ENCODE data around the gene RYR1. TPM values are rescaled to one million over a fixed set of nuclear protein-coding genes. Genes with fewer than 3 reads are reported as not detected.

Gene RYR1
- polyA plus RNA-seq, 1 of the 3 experiments (the other 2 are of a cell fraction): under 0.01 TPM

DNA sequence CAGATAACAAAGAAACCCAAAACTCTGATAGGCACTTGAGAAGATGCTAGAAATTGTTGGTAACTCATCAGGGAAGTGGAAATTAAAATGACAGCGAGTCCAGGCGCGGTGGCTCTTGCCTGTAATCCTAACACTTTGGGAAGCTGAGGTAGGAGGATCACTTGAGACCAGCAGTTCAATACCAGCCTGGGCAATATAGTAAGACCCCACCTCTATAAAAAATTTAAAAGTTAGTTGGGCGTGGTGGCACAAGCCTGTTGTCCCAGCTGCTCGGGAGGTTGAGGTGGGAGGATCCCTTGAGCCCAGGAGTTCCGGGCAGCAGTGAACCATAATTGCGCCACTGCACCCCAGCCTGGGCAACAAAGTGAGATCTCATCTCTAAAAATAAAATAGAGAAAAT, 2.6 kb upstream of the RYR1 start:
- ChIA-PET CTCF (no interaction called here), POLR2A (no interaction called here)
- 49% methylated on average over 7 of the region's 7 CpGs for WGBS (ENCODE audit: low lambda C conversion rate)

DNA sequence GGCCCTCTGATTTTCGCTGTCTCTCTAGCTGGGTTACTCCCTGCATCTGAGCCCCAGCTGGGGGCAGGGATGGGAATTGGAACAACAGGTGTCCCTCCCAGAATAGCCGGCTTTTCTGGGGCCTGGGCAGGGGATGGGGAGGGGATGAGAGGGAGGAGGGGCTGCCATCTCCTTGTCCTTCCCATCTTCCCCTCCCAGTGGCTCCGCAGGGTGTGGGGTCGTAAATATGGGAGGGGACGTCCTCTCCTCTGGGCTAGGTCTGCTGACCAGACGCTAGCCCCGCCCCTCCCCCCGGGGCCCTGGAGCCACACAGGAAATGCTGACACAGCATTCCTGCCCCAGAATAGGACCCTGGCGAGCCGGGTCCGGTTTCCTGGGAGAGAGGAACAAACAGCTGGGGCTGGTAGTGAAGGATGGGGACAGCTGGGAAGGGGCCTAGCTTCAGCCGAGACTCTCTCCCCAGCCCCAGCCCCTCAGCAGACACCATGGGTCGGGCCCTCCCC, 1.1 kb downstream of the RYR1 start:
- Histone ChIP-seq H3K9me2 (no peaks in the 10 kb centered on the region), H3K79me2 (ENCODE audit: insufficient read depth) (no peaks in the 10 kb centered on the region), H3K4me1 (ENCODE audit: control insufficient read depth in 1 of 2, insufficient read depth in 2 of 2, low read depth in 1 of 2, low read length in 1 of 2) (no peaks in the 10 kb centered on the region; a peak in 1 of 4 replicates), H3K27me3 (ENCODE audit: insufficient read depth) (peaks cover 10% of the 10 kb centered on the region; the same call in 1 of the 2 replicates), H3F3A (replicated peaks; ENCODE audit: insufficient read depth) (no peaks in the 10 kb centered on the region), H3K9ac (no peak overlapping the region), H3K27ac (ENCODE audit: low read depth in 2 of 2, low read length in 1 of 2) (no peak overlapping the region), H4K20me1 (ENCODE audit: insufficient read depth) (no peaks in the 10 kb centered on the region), H2AFZ (ENCODE audit: low read depth) (no peak overlapping the region), H3K9me3 (no peaks in the 10 kb centered on the region), H3K4me3 (ENCODE audit: low read depth in 2 of 2, low read length in 1 of 2) (no peak overlapping the region), H3K4me2 (no peak overlapping the region), H3K36me3 (replicated peaks in 1 of 2; ENCODE audit: control insufficient read depth in 1 of 2, insufficient read depth in 2 of 2, low read length in 1 of 2) (no peaks in the 10 kb centered on the region)
- POLR2A ChIA-PET: no interaction called here
- TF ChIP-seq RAD21 (IDR thresholded peaks at IDR 0.05; ENCODE audit: low read length) (no peak), MEF2A (IDR thresholded peaks at IDR 0.05; ENCODE audit: borderline replicate concordance, low read depth) (no peak), TEAD4 (IDR thresholded peaks at IDR 0.05; ENCODE audit: borderline replicate concordance, insufficient read depth) (no peak), GABPA (IDR thresholded peaks at IDR 0.05; ENCODE audit: low read depth) (no peak), GATA2 (CRISPR knock-in tag; IDR thresholded peaks at IDR 0.05) (no peak), EP300 (IDR thresholded peaks at IDR 0.05; ENCODE audit: borderline replicate concordance in 1 of 2, low read depth in 1 of 2, low read length in 1 of 2) (no peak), RCOR1 (IDR thresholded peaks at IDR 0.05; ENCODE audit: low read length) (no peak), MXI1 (IDR thresholded peaks at IDR 0.05; ENCODE audit: low read depth, low read length) (no peak), NFIC (IDR thresholded peaks at IDR 0.05; ENCODE audit: borderline replicate concordance) (no peak), FOXM1 (IDR thresholded peaks at IDR 0.05; ENCODE audit: low read depth) (no peak)
- CTCF ChIA-PET: no interaction called here
- WGBS (ENCODE audit: low lambda C conversion rate): 71% methylated on average over 8 of the region's 13 CpGs
- no peak for DNase-seq

More for the DNA sequence above, 2.6 kb upstream of the RYR1 start:
- no peak overlapping the region for H3K4me3 ChIP-seq (ENCODE audit: low read depth in 2 of 2, low read length in 1 of 2)
- H3F3A ChIP-seq (replicated peaks; ENCODE audit: insufficient read depth): no peaks in the 10 kb centered on the region
- no peaks in the 10 kb centered on the region for H3K9me3 ChIP-seq
- no peaks in the 10 kb centered on the region for H3K36me3 ChIP-seq (replicated peaks in 1 of 2; ENCODE audit: control insufficient read depth in 1 of 2, insufficient read depth in 2 of 2, low read length in 1 of 2)
- peaks cover 13% of the 10 kb centered on the region; the same call in 1 of the 2 replicates for H3K27me3 ChIP-seq (ENCODE audit: insufficient read depth)
- no peak overlapping the region for H3K9ac ChIP-seq
- no peak overlapping the region for H2AFZ ChIP-seq (ENCODE audit: low read depth)
- no peaks in the 10 kb centered on the region for H3K79me2 ChIP-seq (ENCODE audit: insufficient read depth)
- H3K9me2 ChIP-seq: no peaks in the 10 kb centered on the region
- H4K20me1 ChIP-seq (ENCODE audit: insufficient read depth): no peaks in the 10 kb centered on the region
- DNase-seq: no peak
- TF ChIP-seq GABPA (IDR thresholded peaks at IDR 0.05; ENCODE audit: low read depth): no peak
- TF ChIP-seq CHD2 (IDR thresholded peaks at IDR 0.05; ENCODE audit: low read length, partially characterized antibody): no peak
- TF ChIP-seq GATA2 (CRISPR knock-in tag; IDR thresholded peaks at IDR 0.05): no peak
- TF ChIP-seq, protein P1, sequence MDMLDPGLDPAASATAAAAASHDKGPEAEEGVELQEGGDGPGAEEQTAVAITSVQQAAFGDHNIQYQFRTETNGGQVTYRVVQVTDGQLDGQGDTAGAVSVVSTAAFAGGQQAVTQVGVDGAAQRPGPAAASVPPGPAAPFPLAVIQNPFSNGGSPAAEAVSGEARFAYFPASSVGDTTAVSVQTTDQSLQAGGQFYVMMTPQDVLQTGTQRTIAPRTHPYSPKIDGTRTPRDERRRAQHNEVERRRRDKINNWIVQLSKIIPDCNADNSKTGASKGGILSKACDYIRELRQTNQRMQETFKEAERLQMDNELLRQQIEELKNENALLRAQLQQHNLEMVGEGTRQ (IDR thresholded peaks at IDR 0.05; ENCODE audit: borderline replicate concordance, low read depth, low read length): no peak
- no peak for TF ChIP-seq EZH2phosphoT487 (IDR thresholded peaks at IDR 0.05; ENCODE audit: borderline replicate concordance, low read depth)
- TF ChIP-seq, protein P2, sequence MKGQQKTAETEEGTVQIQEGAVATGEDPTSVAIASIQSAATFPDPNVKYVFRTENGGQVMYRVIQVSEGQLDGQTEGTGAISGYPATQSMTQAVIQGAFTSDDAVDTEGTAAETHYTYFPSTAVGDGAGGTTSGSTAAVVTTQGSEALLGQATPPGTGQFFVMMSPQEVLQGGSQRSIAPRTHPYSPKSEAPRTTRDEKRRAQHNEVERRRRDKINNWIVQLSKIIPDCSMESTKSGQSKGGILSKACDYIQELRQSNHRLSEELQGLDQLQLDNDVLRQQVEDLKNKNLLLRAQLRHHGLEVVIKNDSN (IDR thresholded peaks at IDR 0.05; ENCODE audit: borderline replicate concordance, low read depth): no peak
- TF ChIP-seq SIN3A (IDR thresholded peaks at IDR 0.05; ENCODE audit: borderline replicate concordance, low read depth, low read length): no peak
- no peak for TF ChIP-seq ELF1 (IDR thresholded peaks at IDR 0.05)
- TF ChIP-seq EP300 (IDR thresholded peaks at IDR 0.05; ENCODE audit: borderline replicate concordance in 1 of 2, low read depth in 1 of 2, low read length in 1 of 2): no peak
- no peak for TF ChIP-seq FOSL2 (IDR thresholded peaks at IDR 0.05; ENCODE audit: borderline replicate concordance, low read depth)
- TF ChIP-seq FOXM1 (IDR thresholded peaks at IDR 0.05; ENCODE audit: low read depth): no peak
- no peak for TF ChIP-seq NFIC (IDR thresholded peaks at IDR 0.05; ENCODE audit: borderline replicate concordance)
- no peak for TF ChIP-seq TEAD4 (IDR thresholded peaks at IDR 0.05; ENCODE audit: borderline replicate concordance, insufficient read depth)
- no peaks in the 10 kb centered on the region; a peak in 1 of 4 replicates for H3K4me1 ChIP-seq (ENCODE audit: control insufficient read depth in 1 of 2, insufficient read depth in 2 of 2, low read depth in 1 of 2, low read length in 1 of 2)
- no peak overlapping the region for H3K27ac ChIP-seq (ENCODE audit: low read depth in 2 of 2, low read length in 1 of 2)
- H3K4me2 ChIP-seq: no peak overlapping the region

Data from SK-N-SH (cell line).